IPS-NIHi7 (cell line): Measurements from ENCODE around the gene PLXDC2.

Experiments used
- DNase-seq: peaks from one replicate; pipeline ENCODE4 v3.0.0; 2012; ENCODE audit warnings: mixed read lengths; ENCODE audit errors: extremely low spot score

Gene PLXDC2

GRCh38 chr10:19857876-19858275, 41.6 kb downstream of the PLXDC2 start:
- no peak for DNase-seq

DNA sequence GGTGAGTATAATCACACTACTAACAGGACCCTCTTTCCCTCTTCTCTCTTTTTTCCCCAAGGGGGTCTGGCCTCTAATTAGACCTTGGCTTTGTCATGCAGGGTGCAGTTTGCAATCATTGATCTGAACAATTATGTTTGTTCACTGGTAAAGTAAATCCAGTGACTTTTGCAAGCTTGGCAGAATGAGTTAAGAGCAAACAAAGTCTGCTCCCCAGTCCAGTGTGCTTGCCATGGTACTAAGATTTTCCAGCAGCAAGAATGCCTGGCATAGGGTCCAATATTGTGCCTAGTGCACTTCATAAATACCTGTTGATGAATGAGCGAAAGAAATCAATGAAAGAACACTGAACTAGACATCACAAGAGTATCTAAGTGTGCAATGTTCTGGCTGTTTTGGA, 43.9 kb downstream of the PLXDC2 start:
- DNase-seq, result no peak

GRCh38 chr10:19862811-19863515, 46.7 kb downstream of the PLXDC2 start:
- DNase-seq, result no peak

- DNase-seq, result no peak
Measured at GRCh38 chr10:19865676-19866075, 49.4 kb downstream of the PLXDC2 start.

GRCh38 chr10:19869370-19869769, 53.1 kb downstream of the PLXDC2 start:
- DNase-seq, result no peak

DNA sequence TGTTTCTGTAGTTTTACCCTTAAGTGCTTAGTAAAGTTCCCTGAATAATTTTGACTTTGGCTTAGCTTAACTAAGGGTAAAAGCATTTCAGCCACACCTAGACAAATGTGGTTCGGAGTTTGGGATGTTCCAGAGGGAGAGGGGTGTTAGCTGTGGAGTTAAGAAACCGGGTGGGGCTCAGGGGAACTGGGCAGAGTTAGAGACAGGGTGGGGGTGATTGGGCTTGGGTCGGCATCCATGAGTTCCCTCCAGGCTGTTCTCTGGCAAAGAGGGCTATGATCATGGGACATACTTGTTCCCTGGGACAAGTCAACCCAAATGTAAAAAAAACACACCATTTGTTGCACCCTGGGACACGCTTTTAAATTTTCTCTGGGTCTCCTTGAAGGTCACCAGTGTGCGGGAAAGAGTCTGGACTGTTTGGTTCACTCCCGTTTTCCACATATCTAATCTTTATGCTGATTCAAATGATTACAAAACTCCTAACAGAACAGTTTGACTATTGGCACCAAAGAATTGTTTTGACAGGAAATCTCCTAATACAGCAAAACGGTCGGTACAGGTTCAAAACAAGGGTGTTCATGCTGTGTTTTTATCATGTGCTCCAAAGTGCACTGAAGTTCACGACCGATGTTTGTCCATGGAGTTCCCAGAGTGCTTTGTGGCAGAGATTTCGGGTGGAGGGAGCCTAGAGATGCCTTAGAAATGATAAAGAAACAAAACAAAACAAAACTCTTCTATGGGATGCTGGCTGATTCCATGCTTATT, 56.5 kb downstream of the PLXDC2 start:
- DNase-seq, result no peak

DNA sequence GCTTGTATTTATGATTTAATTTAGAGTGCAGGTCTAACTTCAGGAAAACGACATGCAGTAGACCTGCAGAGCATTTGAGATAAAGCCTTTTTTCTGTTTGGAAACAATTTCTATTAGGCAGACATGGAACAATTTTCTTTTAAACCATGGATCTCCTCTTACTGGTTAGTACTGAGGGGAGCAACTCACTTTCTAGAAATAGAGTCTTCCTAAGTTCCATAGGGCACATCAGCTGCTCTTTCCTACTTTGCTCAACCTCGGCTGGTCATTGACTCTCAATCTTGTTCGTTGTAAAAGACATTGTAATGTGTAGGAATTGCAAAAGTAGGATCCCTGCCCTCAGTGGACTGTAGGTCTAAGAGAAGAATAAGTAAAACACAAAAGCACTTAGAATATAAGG, 58.0 kb downstream of the PLXDC2 start:
- no peak for DNase-seq

DNA sequence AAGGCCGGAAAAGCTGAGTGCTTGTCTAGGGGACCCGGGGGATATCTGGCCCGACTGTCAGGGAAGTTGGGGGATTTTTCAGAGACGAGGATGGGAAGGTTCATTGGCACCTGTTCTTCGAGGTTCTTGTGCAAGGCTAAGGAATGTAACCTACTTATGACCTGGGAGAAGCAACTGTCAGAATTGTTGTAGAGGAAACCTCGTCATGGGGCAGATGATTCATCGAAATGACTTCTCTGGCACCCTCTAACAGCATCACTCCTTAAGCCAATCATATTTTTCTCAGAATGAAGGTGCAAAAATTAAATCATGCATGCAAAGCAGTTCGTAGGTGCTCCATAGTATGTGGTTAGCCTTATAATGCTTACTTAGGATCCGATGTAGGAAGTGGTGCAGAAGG, 58.6 kb downstream of the PLXDC2 start:
- DNase-seq, result no peak

DNA sequence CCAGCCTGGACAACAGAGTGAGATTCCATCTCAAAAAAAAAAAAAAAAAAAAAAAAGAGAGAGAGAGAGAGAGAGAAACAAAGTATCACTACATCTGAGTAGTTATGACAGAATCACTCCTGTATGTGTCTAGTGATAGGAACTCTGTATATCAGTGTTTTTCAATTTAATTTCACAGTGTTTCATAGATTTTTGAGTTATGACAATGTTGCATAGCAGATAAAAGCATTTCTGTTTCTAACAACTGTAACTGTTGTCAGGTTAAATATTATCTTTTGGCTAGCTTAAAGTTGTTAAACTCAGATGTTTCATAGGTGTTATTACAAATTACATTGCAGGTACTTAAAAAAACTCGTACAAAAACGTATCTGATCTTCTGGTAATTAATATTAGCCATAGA, 60.3 kb downstream of the PLXDC2 start:
- DNase-seq, result no peak

GRCh38 chr10:19877466-19878255, 61.4 kb downstream of the PLXDC2 start:
- DNase-seq, result no peak

GRCh38 chr10:19882621-19883020, 66.4 kb downstream of the PLXDC2 start:
- no peak for DNase-seq

DNA sequence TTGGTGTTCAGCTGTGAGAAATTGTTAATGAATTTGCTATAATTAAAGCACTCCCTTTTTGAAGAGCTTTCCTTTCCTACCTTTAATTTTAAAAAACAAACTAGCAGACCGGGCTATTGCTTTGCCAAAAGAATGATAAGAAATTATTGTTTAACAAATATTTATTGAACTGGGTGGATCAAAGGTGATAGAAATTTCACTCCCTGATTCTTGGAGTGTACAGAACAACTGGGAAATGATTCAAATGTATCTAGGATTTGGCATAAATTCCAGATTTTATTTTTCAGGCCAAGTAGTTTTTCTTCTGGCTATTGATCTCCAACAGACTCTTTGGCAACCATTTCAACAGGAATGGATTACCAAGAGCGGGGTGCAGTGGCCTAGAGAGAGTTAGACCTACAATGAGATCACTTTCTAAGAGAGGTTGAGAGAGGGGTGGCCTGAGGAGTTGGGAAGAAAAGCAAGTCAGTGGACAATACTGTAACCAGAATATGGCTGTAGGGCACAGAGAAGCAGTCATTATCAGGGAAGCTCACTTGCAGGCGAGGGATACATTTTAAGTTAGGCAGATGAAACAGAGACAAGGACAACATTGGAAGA, 71.9 kb downstream of the PLXDC2 start:
- no peak for DNase-seq

- no peak for DNase-seq
Measured at GRCh38 chr10:19889256-19889655, 73.0 kb downstream of the PLXDC2 start.

DNA sequence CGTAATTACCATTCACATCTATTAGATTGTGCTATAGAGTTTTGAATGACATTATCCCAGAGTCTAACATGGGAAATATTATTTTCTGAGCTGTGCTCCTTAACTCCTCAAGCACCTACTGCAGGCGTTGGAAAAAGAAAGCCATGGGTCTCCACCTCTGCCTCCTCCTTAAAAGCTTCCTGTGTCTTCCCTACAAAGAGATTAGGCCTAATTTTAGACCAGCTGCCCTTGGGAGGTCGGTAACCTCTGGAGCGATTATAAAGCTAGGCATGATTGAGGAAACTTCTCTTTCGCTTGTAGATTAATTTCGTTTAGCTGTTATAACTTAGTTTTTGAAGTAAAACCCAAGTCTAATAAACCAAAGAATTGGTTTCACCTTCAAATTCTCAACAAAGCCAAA, 75.2 kb downstream of the PLXDC2 start:
- DNase-seq, result no peak

DNA sequence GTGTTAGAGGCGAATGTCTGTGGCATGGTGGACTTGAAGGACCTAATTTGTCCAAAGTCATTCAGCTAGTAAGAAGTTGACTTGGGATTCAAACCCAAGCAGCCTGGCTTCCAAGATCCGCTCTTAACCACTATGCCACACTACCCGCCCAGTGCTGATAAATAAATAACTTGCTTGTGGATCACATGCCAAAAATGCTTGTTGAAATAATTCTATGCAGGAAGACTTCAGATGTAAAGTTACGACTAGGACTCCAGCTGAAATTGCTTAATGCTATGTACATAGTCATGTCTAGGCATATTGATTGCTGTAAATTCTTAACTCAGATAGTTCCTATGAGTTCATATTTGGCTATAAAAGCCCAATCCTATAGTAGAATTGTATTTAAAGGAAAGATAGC, 76.0 kb downstream of the PLXDC2 start:
- no peak for DNase-seq

- no peak for DNase-seq
Measured at GRCh38 chr10:19892677-19893076, 76.4 kb downstream of the PLXDC2 start.

DNA sequence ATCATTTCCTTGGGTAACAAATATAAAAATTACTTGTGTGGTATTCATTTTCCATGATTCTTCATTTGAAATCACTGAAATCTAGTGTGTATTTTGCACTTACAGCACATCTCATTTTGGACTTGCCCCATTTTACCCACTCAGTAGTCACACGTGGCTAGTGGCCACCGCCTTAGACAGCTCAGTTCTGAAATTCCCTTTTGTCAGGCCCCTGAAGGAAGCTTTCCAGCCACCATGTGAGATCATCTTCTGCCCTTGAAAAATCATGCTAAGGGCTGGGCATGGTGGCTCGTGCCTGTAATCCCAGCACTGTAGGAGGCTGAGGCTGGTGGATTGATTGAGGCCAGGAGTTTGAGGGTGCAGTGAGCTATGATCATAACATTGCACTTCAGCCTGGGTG, 79.3 kb downstream of the PLXDC2 start:
- no peak for DNase-seq

- no peak for DNase-seq
Measured at GRCh38 chr10:19902456-19902855, 86.2 kb downstream of the PLXDC2 start.

- no peak for DNase-seq
Measured at GRCh38 chr10:19904202-19904661, 88.0 kb downstream of the PLXDC2 start.

GRCh38 chr10:19906108-19906791, 90.0 kb downstream of the PLXDC2 start:
- no peak for DNase-seq

GRCh38 chr10:19908991-19909696, 92.9 kb downstream of the PLXDC2 start:
- DNase-seq, result no peak
